ENCODE data around the gene WBP1L.
A peak's percentile ranks its signal among the peaks of the same experiment; 100 is the strongest.

WBP1L gene

DNA sequence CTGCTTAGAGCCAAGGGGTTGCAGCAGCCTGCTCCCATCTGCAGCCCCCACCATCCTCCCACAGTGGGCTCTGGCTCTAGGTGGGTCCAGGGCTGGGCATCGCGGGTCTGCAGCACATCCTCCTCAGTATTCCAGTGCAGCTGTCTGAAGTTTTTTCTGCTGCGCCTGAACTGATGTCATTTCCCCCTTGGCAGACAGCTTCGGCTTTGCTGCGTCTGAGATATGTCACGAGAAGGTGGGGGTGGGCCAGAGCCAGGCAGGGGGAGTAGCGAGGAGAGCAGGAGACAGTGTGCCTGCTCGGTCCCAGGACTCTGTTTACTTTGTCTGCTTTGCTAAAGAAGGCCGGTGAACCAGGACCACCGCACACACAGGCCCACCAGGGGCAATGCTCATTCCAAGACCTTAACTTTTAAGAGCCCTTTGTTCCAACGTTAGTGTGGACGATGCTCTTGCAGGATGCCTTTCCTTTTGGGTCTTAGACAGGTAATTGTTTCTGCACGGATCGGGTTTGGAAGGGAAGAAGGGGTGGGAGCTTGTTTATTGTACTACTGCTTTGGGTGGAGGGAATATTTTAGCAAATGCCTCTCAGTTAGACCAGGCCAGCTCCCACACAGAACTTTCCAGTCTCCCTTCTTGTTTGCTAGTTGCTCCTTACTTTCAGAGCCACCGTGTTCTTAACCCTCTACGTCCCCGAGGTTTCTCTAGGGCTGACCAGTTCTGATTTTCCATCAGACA, 32.4 kb downstream of the WBP1L start (continued):
- TF ChIP-seq ZBTB48 (tag by site-specific recombination; IDR thresholded peaks at IDR 0.05) (0 out of 2 replicates have a peak, but pooled peaks have one; percentile 12), ZNF560 (tag by site-specific recombination; IDR thresholded peaks at IDR 0.05; ENCODE audit: borderline replicate concordance) (no peak), ZNF629 (tag by site-specific recombination; IDR thresholded peaks at IDR 0.05) (peak; percentile 91), ZBTB20 (tag by site-specific recombination; IDR thresholded peaks at IDR 0.05) (peak; percentile 93), ZFHX2 (tag by site-specific recombination; conservative IDR thresholded peaks at IDR 0.05) (peak; percentile 15; the same call in 1 of the 2 replicates), TRIM28 (IDR thresholded peaks at IDR 0.05; ENCODE audit: borderline replicate concordance, low read length) (peak; percentile 85), ZBTB21 (tag by site-specific recombination; IDR thresholded peaks at IDR 0.05) (peak; percentile 67), ZFP37 (tag by site-specific recombination; IDR thresholded peaks at IDR 0.05) (0 out of 2 replicates have a peak, but pooled peaks have one; percentile 33), ZNF48 (tag by site-specific recombination; IDR thresholded peaks at IDR 0.05) (no peak), SP7 (tag by site-specific recombination; IDR thresholded peaks at IDR 0.05) (0 out of 2 replicates have a peak, but pooled peaks have one; percentile 15), ZNF837 (tag by site-specific recombination; IDR thresholded peaks at IDR 0.05) (no peak), ZEB2 (tag by site-specific recombination; IDR thresholded peaks at IDR 0.05) (0 out of 2 replicates have a peak, but pooled peaks have one; percentile 14), ZXDB (tag by site-specific recombination; IDR thresholded peaks at IDR 0.05) (0 out of 2 replicates have a peak, but pooled peaks have one; percentile 29), ZBTB17 (tag by site-specific recombination; IDR thresholded peaks at IDR 0.05) (peak; percentile 91), MZF1 (tag by site-specific recombination; IDR thresholded peaks at IDR 0.05; ENCODE audit: borderline replicate concordance) (no peak), EGR2 (tag by site-specific recombination; IDR thresholded peaks at IDR 0.05; ENCODE audit: low read depth) (0 out of 2 replicates have a peak, but pooled peaks have one; percentile 8), FEZF1 (tag by site-specific recombination; IDR thresholded peaks at IDR 0.05) (no peak), ZNF677 (tag by site-specific recombination; IDR thresholded peaks at IDR 0.05) (no peak)
- TF ChIP-seq, protein P1, sequence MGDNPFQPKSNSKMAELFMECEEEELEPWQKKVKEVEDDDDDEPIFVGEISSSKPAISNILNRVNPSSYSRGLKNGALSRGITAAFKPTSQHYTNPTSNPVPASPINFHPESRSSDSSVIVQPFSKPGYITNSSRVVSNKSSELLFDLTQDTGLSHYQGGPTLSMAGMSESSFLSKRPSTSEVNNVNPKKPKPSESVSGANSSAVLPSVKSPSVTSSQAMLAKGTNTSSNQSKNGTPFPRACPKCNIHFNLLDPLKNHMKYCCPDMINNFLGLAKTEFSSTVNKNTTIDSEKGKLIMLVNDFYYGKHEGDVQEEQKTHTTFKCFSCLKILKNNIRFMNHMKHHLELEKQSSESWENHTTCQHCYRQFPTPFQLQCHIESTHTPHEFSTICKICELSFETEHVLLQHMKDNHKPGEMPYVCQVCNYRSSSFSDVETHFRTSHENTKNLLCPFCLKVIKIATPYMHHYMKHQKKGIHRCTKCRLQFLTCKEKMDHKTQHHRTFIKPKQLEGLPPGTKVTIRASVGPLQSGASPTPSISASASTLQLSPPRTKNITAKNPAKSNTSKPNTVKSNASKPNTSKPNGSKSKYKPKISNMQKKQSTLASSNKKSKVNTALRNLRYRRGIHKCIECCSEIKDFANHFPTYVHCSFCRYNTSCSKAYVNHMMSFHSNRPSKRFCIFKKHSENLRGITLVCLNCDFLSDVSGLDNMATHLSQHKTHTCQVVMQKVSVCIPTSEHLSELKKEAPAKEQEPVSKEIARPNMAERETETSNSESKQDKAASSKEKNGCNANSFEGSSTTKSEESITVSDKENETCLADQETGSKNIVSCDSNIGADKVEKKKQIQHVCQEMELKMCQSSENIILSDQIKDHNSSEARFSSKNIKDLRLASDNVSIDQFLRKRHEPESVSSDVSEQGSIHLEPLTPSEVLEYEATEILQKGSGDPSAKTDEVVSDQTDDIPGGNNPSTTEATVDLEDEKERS (tag by site-specific recombination; IDR thresholded peaks at IDR 0.05): no peak
- TF ChIP-seq, protein P2, sequence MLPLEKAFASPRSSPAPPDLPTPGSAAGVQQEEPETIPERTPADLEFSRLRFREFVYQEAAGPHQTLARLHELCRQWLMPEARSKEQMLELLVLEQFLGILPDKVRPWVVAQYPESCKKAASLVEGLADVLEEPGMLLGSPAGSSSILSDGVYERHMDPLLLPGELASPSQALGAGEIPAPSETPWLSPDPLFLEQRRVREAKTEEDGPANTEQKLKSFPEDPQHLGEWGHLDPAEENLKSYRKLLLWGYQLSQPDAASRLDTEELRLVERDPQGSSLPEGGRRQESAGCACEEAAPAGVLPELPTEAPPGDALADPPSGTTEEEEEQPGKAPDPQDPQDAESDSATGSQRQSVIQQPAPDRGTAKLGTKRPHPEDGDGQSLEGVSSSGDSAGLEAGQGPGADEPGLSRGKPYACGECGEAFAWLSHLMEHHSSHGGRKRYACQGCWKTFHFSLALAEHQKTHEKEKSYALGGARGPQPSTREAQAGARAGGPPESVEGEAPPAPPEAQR (tag by site-specific recombination; IDR thresholded peaks at IDR 0.05): no peak
- TF ChIP-seq, protein P3, sequence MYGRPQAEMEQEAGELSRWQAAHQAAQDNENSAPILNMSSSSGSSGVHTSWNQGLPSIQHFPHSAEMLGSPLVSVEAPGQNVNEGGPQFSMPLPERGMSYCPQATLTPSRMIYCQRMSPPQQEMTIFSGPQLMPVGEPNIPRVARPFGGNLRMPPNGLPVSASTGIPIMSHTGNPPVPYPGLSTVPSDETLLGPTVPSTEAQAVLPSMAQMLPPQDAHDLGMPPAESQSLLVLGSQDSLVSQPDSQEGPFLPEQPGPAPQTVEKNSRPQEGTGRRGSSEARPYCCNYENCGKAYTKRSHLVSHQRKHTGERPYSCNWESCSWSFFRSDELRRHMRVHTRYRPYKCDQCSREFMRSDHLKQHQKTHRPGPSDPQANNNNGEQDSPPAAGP (tag by site-specific recombination; IDR thresholded peaks at IDR 0.05): no peak
- TF ChIP-seq, protein P4, sequence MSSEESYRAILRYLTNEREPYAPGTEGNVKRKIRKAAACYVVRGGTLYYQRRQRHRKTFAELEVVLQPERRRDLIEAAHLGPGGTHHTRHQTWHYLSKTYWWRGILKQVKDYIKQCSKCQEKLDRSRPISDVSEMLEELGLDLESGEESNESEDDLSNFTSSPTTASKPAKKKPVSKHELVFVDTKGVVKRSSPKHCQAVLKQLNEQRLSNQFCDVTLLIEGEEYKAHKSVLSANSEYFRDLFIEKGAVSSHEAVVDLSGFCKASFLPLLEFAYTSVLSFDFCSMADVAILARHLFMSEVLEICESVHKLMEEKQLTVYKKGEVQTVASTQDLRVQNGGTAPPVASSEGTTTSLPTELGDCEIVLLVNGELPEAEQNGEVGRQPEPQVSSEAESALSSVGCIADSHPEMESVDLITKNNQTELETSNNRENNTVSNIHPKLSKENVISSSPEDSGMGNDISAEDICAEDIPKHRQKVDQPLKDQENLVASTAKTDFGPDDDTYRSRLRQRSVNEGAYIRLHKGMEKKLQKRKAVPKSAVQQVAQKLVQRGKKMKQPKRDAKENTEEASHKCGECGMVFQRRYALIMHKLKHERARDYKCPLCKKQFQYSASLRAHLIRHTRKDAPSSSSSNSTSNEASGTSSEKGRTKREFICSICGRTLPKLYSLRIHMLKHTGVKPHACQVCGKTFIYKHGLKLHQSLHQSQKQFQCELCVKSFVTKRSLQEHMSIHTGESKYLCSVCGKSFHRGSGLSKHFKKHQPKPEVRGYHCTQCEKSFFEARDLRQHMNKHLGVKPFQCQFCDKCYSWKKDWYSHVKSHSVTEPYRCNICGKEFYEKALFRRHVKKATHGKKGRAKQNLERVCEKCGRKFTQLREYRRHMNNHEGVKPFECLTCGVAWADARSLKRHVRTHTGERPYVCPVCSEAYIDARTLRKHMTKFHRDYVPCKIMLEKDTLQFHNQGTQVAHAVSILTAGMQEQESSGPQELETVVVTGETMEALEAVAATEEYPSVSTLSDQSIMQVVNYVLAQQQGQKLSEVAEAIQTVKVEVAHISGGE (tag by site-specific recombination; conservative IDR thresholded peaks at IDR 0.05; ENCODE audit: low read depth): peak; percentile 92
- TF ChIP-seq, protein P5, sequence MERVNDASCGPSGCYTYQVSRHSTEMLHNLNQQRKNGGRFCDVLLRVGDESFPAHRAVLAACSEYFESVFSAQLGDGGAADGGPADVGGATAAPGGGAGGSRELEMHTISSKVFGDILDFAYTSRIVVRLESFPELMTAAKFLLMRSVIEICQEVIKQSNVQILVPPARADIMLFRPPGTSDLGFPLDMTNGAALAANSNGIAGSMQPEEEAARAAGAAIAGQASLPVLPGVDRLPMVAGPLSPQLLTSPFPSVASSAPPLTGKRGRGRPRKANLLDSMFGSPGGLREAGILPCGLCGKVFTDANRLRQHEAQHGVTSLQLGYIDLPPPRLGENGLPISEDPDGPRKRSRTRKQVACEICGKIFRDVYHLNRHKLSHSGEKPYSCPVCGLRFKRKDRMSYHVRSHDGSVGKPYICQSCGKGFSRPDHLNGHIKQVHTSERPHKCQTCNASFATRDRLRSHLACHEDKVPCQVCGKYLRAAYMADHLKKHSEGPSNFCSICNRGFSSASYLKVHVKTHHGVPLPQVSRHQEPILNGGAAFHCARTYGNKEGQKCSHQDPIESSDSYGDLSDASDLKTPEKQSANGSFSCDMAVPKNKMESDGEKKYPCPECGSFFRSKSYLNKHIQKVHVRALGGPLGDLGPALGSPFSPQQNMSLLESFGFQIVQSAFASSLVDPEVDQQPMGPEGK (tag by site-specific recombination; IDR thresholded peaks at IDR 0.05): peak; percentile 60
- TF ChIP-seq, protein P6, sequence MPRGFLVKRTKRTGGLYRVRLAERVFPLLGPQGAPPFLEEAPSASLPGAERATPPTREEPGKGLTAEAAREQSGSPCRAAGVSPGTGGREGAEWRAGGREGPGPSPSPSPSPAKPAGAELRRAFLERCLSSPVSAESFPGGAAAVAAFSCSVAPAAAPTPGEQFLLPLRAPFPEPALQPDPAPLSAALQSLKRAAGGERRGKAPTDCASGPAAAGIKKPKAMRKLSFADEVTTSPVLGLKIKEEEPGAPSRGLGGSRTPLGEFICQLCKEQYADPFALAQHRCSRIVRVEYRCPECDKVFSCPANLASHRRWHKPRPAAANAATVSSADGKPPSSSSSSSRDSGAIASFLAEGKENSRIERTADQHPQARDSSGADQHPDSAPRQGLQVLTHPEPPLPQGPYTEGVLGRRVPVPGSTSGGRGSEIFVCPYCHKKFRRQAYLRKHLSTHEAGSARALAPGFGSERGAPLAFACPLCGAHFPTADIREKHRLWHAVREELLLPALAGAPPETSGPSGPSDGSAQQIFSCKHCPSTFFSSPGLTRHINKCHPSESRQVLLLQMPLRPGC (tag by site-specific recombination; IDR thresholded peaks at IDR 0.05): peak; percentile 44; the same call in 1 of the 2 replicates
- TF ChIP-seq, protein P7, sequence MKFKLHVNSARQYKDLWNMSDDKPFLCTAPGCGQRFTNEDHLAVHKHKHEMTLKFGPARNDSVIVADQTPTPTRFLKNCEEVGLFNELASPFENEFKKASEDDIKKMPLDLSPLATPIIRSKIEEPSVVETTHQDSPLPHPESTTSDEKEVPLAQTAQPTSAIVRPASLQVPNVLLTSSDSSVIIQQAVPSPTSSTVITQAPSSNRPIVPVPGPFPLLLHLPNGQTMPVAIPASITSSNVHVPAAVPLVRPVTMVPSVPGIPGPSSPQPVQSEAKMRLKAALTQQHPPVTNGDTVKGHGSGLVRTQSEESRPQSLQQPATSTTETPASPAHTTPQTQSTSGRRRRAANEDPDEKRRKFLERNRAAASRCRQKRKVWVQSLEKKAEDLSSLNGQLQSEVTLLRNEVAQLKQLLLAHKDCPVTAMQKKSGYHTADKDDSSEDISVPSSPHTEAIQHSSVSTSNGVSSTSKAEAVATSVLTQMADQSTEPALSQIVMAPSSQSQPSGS (tag by site-specific recombination; IDR thresholded peaks at IDR 0.05; ENCODE audit: low read depth): peak; percentile 27; the same call in 1 of the 2 replicates
